NCI-H2171 treated with DMSO at 0.1 percent for 48 hours (cell line): ENCODE results near the gene LYST.
"Not testable (repeated sequence)": the region's sequence is repeated elsewhere in the genome, so short reads cannot be mapped to it uniquely, and the experiment has no call there.

Experiments used
- DNase-seq: peaks from one replicate; lab custom pipeline; 2025; lab: John Stamatoyannopoulos, UW

Gene LYST, protein sequence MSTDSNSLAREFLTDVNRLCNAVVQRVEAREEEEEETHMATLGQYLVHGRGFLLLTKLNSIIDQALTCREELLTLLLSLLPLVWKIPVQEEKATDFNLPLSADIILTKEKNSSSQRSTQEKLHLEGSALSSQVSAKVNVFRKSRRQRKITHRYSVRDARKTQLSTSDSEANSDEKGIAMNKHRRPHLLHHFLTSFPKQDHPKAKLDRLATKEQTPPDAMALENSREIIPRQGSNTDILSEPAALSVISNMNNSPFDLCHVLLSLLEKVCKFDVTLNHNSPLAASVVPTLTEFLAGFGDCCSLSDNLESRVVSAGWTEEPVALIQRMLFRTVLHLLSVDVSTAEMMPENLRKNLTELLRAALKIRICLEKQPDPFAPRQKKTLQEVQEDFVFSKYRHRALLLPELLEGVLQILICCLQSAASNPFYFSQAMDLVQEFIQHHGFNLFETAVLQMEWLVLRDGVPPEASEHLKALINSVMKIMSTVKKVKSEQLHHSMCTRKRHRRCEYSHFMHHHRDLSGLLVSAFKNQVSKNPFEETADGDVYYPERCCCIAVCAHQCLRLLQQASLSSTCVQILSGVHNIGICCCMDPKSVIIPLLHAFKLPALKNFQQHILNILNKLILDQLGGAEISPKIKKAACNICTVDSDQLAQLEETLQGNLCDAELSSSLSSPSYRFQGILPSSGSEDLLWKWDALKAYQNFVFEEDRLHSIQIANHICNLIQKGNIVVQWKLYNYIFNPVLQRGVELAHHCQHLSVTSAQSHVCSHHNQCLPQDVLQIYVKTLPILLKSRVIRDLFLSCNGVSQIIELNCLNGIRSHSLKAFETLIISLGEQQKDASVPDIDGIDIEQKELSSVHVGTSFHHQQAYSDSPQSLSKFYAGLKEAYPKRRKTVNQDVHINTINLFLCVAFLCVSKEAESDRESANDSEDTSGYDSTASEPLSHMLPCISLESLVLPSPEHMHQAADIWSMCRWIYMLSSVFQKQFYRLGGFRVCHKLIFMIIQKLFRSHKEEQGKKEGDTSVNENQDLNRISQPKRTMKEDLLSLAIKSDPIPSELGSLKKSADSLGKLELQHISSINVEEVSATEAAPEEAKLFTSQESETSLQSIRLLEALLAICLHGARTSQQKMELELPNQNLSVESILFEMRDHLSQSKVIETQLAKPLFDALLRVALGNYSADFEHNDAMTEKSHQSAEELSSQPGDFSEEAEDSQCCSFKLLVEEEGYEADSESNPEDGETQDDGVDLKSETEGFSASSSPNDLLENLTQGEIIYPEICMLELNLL (N-terminal part only)

DNA sequence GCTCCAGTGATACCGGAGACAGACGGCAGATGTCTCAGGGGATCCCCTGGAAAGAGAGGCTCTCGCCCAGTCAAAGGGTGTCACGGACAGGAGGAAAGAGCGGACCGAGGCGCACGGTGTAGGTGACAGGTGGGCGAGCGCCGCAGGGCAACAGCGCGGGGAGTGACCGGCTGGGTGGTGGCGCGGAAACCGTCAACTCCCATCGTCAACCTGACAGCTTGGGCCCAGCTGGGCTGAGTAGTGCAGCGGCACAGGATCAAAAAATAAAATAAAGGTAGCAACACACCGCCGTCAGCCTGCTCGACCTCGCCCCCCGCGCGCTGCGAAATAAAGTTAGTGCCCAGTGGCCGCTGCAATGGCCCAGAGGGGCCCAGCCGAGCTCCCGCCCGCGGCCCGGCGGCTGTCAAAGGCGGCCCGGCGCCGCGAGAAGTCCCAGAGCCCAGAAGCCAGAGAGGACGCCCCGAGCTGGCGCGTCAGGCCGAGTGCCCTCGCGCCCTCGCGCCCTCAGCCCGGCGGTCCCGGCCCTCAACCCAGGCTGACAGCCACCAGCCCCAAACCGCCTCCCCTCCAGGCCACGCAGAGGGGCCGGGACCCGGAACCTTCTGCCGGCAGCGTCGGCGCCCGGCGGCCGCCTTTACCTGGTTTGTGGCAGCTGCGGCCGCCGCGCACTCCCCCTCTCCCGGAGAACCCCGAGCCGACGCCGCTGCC lies at the start of gene LYST:
Gene LYST, minus strand, starts transcription at position 702 of the 708 bp plus-strand sequence. CDS start 36,489 bp downstream, outside the sequence.
- DNase-seq: peak; percentile 69

DNA sequence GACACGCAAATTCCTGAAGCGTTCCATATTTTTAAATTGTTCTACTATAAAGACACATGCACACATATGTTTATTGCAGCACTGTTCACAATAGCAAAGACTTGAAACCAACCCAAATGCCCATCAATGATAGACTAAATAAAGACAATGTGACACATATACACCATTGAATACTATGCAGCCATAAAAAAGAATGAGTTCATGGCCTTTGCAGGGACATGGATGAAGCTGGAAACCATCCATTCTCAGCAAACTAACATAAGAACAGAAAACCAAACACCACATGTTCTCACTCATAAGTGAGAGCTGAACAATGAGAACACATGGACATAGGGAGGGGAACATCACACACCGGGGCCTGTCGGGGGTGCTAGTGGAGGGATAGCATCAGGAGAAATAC lies 48.8 kb upstream of the LYST start:
- DNase-seq: not testable (repeated sequence)

DNA sequence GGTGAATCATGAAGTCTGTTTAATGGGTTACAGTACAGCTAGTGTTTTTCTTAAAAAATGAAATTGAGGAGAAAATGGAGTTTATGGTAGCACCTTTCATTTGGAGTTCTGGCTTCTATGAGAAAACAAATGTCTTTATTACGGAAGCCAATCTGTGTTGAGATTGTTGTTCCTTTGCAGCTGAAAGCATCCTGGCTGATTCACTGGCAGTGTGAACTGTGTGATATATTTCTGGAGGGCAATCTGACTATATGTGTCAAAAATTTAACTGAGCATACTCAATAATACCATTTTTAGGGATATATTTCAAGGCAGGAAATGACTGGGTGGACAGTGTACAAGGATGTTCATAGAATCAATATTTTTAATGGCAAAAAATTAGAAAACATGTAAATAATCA lies 46.6 kb upstream of the LYST start:
- DNase-seq: no peak

DNA sequence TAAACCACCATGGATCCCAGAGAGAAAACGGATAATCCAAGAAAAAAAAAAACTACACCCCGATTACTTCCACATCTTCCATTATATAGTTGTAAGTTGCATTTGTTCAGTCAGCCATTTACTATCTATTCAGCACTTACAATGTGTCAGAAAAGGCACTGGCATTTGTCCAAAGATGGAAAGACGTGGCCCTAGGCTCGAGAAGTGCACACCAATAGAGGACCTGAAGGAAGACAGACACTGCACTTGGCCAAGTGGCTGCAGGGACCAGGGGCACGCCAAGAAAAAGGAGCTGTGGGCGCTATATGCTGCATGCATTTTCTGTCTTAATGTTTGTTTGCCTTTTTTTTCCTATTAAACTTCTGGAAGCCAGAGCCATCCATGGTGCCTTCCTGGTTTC lies 45.2 kb upstream of the LYST start:
- DNase-seq: no peak

DNA sequence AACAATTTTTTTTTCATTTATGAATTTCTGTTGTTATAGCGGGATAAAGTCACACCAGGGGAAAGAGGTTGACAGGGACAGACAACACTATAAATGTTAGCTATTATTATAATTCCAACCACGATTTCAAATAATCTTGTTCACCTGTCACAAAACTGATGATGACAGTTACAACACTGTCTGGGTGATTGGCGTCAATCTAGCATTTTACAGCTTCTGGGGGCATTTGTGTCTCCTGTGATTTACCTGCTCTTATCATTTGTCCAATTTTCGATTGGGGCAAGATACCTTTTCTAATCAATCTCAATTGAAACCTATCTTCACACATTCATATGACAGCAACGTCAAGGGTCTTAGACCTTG lies 44.6 kb upstream of the LYST start:
- no peak for DNase-seq

DNA sequence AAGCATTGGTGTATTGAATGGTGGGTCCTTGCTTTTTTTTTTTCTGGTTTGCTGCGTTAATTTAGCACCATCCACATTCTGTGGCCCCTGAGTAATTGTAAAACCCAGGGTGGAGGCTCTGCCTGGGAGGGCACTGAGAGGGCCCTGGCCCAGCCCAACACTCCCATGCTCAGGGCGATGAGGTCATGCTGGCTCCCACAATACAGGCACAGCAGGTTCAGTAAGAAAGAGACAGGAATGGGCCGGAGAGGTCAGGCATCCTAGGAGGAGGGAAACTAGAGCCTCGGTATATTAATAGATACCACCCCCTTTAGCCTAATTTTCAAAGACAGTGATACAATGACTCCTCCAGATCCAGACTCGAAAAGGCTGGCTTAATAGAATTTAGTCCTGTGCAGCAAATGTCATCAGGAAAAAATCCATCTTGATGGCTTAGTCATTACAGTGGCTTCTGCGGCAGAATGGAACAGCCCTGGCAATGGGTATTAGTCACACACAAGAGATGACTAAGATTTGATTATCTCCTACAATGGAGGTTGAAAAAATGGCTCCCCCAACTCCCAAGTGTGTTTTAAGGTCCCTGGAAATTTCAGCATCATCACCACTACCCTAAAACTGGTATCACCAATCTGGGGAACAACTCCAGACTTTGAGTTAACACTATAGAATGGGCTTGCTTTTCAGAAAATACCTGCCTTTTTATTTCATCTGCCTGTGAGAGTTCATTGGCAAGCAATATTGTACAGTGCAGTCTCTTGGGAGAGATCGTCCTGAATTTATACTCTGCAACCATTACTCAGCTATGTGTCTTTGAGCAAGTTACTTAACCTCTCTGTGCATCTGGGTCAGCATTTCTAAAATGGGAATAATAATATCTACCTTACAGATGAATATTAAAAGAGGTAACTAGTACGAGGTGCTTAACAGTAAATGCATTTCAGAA lies 43.9 kb upstream of the LYST start:
- no peak for DNase-seq

DNA sequence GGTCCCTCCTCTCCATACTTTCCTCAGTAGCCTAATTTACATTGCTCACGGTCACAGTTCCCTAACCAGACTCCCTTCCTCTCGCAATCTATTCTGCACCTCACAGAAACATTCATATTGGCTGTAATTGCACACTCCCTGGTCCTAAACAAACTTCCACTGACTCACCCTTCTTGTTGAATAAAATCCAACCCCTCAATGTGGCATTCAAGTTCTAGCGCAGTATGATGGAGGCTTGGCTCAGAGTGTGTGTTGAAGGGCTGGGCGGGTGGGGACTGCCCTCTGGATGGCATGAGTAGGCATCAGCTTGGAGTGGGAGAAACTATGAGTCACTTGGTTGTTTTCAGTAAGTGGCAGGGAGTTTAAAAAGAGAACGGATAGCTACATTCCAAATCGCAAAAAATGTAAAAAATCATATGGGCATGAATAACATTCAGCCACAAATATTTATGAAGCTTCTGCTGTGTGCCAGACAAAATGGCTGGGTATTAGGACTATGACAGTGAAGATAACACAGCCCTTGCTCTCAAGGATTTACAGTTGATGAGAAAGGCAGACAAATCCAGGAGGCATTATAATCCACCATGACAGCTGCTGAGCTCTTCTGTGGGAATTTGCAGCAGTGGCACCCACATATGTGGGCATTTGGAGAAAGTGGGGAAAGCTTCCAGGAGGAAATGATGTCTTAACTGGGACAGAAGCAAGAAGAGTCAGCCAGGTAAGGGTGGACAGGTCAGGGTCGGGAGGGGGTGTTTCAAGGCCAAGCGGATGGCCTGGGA lies 42.2 kb upstream of the LYST start:
- DNase-seq: no peak

DNA sequence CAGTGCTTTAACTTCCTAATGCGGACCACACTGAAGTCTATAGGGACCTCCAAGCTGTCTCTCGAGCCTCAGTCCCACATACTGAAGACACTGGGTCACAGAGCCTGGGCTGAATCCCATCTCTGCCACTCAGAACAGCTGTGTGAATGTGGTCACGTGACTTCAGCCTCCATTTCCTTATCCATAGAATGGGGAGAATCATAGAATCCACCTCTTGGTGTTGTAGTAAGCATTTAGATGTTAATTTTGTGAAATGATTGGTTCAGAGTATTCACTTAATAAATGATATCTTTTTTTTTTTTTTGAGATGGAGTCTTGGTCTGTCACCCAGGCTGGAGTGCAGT lies 41.2 kb upstream of the LYST start:
- no peak for DNase-seq

DNA sequence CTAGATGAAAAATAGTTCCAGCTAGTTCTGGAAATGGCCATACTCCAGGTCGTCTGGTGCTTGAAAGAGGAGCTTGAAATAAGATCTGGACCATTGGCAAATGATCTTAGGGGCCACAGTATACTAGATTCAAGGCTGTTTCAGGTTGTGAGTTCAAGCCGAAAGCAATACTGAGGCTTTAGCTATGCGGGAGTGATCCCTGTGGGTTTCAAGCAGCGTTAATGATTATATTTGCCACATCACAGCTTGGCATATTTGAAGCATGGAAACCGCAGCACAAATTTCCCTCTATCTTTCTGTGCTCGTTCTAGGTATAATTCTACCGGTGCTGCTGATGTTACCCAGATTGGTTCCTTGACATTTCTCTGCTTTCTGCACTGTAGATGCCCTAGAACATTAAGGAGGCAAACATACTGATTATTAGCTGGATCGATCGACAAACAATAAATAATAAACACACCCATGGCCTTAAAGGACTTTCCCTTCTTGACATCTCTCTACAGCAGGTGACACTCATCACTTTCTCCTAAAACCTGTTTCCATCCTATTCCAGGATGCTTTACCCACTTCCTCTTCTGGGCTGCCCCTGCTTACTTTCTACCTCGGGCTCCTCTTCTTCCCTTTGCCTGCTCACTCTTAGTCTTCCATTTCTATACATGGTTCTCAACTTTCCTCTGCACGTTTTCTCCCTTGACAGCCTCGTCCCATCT lies 40.6 kb upstream of the LYST start:
- DNase-seq: no peak

DNA sequence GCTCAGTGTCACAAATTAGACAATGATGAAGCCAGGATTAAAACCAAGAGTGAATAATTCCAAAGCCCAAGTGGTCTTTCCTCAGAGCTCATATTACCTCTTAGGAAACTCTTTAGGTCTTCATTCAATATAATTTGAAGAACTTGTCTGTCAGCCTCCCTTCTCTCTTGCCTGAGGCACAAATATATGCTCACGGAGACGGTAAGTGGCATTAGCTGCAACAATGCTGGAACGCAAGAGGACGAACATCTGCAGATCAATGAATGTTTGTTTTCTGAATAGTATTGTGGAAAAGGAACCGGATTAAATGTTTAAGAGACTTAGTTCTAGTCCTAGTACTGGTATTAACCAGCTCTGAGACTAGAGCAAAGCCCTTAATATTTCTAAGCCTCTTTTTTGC lies 39.7 kb upstream of the LYST start:
- DNase-seq: no peak

DNA sequence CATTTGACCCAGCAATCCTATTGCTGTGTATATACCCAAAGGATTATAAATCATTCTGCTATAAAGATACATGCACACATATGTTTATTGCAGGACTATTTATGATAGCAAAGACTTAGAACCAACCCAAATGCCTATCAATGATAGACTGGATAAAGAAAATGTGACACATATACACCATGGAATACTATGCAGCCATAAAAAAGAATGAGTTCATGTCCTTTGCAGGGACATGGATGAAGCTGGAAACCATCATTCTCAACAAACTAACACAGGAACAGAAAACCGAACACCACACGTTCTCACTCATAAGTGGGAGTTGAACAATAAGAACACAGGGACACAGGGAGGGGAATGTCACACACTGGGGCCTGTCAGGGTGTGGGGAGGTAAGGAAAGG lies 37.1 kb upstream of the LYST start:
- not testable (repeated sequence) for DNase-seq

DNA sequence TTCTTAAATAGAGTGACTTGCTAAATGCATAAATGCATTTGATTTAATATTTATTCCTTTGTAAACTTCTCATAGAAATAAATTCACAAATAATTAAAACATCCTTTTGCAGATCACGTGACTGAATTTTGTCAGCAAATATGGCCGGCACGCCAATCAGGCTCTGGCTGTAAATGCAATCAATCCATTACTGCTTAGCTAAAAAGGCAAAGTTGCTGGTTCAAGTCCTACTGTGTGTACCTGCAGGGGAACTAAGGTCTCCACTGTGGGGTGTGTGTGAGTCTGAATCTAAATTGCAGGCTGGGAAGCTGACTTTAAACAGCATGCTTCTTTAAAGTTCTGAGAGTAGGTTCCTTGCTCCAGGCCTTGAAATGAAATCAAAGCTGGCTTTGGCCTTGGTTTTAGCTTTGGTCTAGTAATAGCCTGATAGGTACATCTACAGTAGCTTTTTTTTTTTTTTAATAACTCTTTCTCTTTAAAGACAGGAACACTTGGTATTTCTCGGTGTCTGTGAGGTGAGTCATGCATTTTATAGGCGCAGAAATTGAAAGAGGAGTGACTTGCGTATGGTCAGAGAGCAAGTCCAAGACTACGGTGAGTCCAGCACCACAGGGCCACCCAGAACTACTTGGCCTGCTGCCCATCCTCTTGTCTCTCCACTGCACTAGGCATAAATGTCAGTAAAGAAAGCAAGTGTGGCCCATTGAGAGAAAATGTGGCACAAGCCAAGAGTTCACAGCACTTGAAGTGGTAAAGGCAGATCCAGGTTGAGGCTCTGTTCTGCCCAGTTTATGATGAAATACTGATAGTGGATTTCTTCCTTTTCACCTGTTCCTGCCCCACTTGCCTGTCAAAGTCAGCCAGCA lies 36.2 kb upstream of the LYST start:
- no peak for DNase-seq

DNA sequence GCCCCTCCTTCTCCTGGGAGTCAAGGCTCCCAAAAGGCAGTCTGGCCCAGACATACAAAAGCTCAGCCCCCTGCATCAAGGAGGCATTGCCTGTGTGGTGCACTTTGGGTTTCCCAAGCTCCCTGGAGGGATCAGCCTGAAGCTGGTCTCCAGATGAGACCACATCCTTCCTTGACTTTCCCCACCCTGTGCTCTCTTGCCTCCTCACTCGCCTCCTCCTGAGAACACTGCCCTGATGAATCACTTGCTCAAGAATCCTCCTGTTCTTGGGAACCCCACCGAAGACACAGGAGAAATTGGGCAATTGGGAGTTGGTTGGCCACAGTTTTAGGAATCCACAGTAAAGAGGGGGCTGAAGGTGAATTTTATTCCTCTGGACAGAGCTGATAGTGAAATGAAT lies 34.8 kb upstream of the LYST start:
- DNase-seq: no peak

DNA sequence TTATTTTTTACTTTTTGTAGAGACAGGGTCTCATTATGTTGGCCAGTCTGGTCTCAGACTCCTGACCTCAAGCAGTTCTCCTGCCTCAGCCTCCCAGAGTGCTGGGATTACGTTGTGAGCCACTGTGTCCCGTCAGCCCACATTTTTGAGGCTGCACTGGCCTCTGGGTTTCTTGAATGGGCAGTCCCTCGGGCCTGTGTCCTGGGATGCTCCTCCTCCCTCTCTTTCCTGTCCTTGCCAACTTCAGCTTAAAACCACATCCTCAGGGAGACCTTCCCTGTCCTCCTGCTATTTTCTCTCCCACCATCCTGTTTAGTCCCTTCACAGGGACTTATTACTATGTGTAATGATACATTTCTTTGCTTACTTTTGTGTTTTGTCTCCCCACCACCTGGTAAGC lies 31.4 kb upstream of the LYST start:
- DNase-seq: no peak

DNA sequence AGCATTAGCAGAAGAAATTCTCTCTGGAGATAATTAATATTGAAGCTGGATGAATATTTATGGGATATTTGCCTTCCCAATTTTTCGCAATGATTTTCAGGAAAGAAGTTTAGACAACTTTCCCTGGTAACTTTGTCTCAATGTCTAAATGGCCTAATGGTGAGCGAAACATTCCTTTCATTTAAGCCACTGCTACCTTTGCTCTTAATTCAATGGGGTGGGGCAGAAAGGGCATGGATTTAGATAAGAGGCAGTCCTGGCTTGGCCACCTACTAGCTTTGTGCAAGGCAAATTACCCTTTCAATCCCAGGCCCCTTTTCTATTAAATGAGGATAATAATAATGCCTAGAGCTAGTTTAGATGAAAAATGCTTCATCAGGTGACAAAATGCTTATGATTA lies 27.1 kb upstream of the LYST start:
- no peak for DNase-seq

DNA sequence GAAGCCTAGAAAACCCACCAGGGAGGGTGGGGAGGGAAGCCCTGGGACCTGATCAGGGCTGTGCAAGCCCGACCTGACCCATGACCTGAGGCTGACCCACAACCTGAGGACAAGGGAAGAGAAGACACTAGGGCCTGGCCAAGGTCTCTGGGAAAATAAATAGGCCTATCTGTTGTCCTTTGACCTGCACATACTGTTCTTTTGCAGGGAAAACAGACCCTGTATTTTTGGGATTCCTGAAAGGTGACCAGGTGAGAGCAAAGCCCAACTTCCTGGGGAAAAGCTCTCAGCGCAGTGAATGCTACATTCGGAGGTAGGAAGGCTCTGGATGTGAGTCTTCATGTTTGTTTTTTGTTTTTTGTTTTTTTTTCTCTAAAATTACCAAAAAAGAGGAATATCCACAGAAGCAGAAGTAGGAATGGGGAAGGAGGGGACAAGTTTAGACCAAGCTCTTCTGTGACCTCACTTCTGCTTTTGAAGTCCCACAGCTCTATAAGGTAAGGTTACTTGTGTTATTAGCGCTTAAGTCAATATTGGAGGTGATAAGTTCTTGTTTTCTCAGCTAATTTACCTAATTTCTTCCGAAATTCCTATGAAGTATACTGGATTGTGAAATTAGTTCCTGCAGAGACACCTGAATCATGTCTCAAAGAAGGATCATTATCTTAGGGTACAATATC lies 26.2 kb upstream of the LYST start:
- no peak for DNase-seq

DNA sequence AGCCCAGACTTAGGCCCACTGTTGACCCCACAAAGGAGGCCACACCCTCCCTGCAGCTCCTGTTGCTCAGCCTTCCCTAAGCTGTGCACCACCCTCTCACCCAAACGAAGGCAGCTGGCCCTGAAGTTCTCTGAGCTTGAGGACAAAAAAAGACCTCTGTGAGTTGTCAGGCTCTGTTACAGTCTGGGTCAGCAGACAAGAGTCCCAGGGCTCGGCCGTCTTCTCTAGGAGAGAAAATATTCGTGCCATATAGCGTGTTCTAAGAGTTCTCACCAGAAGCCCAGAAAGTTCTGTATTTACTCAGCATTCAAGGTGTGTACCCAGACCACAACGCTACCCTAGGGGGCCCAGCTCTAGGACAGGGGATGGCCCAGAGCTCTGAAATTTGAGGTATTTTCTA lies 25.5 kb upstream of the LYST start:
- no peak for DNase-seq
